Measurements from ENCODE around the gene BLTP3B. TPM values are rescaled to one million over a fixed set of nuclear protein-coding genes. Genes with fewer than 3 reads are reported as not detected.
"Not testable (repeated sequence)": the region's sequence is repeated elsewhere in the genome, so short reads cannot be mapped to it uniquely, and the experiment has no call there.

Gene BLTP3B
- 10 to 100 TPM; 45.0 to 88.6 TPM for total RNA-seq
- long read RNA-seq, donor 1, partial matches to known transcripts, result 4 of 7 reads
- long read RNA-seq, donor 1, other reads (novel, unspliced or antisense), result 3 of 7 reads
- long read RNA-seq, donor 2, partial matches to known transcripts, result 23 of 34 reads
- long read RNA-seq, donor 2, other reads (novel, unspliced or antisense), result 8 of 34 reads

- intact Hi-C loops (cut with DNase I), result loop anchor here in 1 of 2 donors (10.0 kb wide), 1 partner anchor 52 kb away; no protein-coding TSS in a partner anchor
- DNase-seq (ENCODE audit: low spot score), result peak; percentile 97
These were observed at the start of gene BLTP3B for GRCh38 chr12:100142851-100143559. BLTP3B (minus strand) TSS chr12:100142874; CDS start chr12:100142635, 239 bp downstream.

- intact Hi-C loops (cut with DNase I), result loop anchor here in 1 of 2 donors (10.0 kb wide), 1 partner anchor 45 kb away; the partner anchor contains the start of gene BLTP3B
- DNase-seq (ENCODE audit: low spot score), result no peak
These were observed 47.1 kb upstream of the BLTP3B start for GRCh38 chr12:100189636-100190394.

- intact Hi-C loops (cut with DNase I); DNase-seq (ENCODE audit: low spot score): not testable (repeated sequence)
These were observed 46.4 kb upstream of the BLTP3B start for GRCh38 chr12:100188888-100189635.

GRCh38 chr12:100187857-100188519 is 45.3 kb upstream of the BLTP3B start:
- DNase-seq (ENCODE audit: low spot score), result no peak
- intact Hi-C loops (cut with DNase I), result no loop called here

GRCh38 chr12:100187068-100187467 is 44.4 kb upstream of the BLTP3B start:
- DNase-seq (ENCODE audit: low spot score), result no peak
- intact Hi-C loops (cut with DNase I), result no loop called here

GRCh38 chr12:100186071-100186470 is 43.4 kb upstream of the BLTP3B start:
- intact Hi-C loops (cut with DNase I), result no loop called here
- DNase-seq (ENCODE audit: low spot score), result no peak

- no peak for DNase-seq (ENCODE audit: low spot score)
These were observed 42.8 kb upstream of the BLTP3B start for GRCh38 chr12:100185361-100185894.

GRCh38 chr12:100184549-100185145 is 42.0 kb upstream of the BLTP3B start:
- intact Hi-C loops (cut with DNase I), result no loop called here
- no peak for DNase-seq (ENCODE audit: low spot score)

More at GRCh38 chr12:100185361-100185894, 42.8 kb upstream of the BLTP3B start:
- intact Hi-C loops (cut with DNase I), result no loop called here

- no peak for DNase-seq (ENCODE audit: low spot score)
- intact Hi-C loops (cut with DNase I), result no loop called here
These were observed 36.6 kb upstream of the BLTP3B start for GRCh38 chr12:100179252-100179651.

- DNase-seq (ENCODE audit: low spot score); intact Hi-C loops (cut with DNase I): not testable (repeated sequence)
These were observed 33.8 kb upstream of the BLTP3B start for GRCh38 chr12:100176493-100176892.

- intact Hi-C loops (cut with DNase I), result no loop called here
- no peak for DNase-seq (ENCODE audit: low spot score)
These were observed 31.8 kb upstream of the BLTP3B start for GRCh38 chr12:100174495-100174894.

GRCh38 chr12:100173111-100173510 is 30.4 kb upstream of the BLTP3B start:
- intact Hi-C loops (cut with DNase I), result no loop called here

GRCh38 chr12:100171248-100171647 is 28.6 kb upstream of the BLTP3B start:
- intact Hi-C loops (cut with DNase I), result no loop called here
- DNase-seq (ENCODE audit: low spot score), result no peak

More at GRCh38 chr12:100173111-100173510, 30.4 kb upstream of the BLTP3B start:
- DNase-seq (ENCODE audit: low spot score), result no peak

- intact Hi-C loops (cut with DNase I), result no loop called here
- DNase-seq (ENCODE audit: low spot score), result no peak
These were observed 27.7 kb upstream of the BLTP3B start for GRCh38 chr12:100170313-100170858.

GRCh38 chr12:100169345-100169744 is 26.7 kb upstream of the BLTP3B start:
- DNase-seq (ENCODE audit: low spot score), result no peak
- intact Hi-C loops (cut with DNase I), result no loop called here

GRCh38 chr12:100168562-100168961 is 25.9 kb upstream of the BLTP3B start:
- intact Hi-C loops (cut with DNase I), result no loop called here
- no peak for DNase-seq (ENCODE audit: low spot score)

GRCh38 chr12:100166232-100166631 is 23.6 kb upstream of the BLTP3B start:
- intact Hi-C loops (cut with DNase I), result no loop called here

GRCh38 chr12:100165356-100165755 is 22.7 kb upstream of the BLTP3B start:
- no peak for DNase-seq (ENCODE audit: low spot score)
- intact Hi-C loops (cut with DNase I), result no loop called here

More at GRCh38 chr12:100166232-100166631, 23.6 kb upstream of the BLTP3B start:
- no peak for DNase-seq (ENCODE audit: low spot score)
